Measurements from ENCODE around the gene TXN.

Gene TXN

DNA sequence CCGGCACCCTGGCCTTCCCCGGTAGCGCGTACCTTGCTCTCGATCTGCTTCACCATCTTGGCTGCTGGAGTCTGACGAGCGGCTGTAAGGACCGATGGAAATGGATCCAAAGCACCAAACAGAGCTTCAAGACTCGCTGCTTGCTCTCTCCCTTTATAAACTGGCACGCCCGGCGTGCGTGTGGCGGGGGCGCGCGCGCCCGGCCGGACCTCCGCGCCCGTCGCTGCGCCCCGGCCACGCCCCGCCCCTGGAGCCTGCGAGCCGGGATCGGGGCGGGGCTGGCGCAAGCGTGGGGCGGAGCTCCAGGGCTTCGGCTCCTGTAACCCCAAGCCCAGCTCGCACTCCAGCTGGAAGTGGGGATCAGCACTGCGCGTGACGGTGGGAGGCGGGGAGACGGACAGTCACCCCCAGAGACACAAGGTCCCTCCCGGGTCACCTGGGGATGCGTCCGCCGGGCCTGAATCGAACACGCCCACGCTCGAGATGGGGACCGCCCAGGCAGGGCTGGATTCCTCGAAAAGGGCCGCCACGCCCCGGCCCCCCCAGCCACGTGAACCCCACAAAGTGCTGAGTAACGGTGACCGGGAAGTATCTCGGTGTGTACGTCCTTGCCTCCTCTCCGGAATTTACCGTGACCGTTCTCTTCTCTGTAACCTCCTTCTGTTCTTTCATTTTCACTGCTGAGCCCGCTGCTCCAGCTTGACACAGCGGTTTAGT, at the start of gene TXN:
Gene TXN, minus strand, starts transcription at position 128 of the 717 bp plus-strand sequence. Its CDS starts 72 bp downstream, at position 56.
- peak; percentile 80 for DNase-seq

DNA sequence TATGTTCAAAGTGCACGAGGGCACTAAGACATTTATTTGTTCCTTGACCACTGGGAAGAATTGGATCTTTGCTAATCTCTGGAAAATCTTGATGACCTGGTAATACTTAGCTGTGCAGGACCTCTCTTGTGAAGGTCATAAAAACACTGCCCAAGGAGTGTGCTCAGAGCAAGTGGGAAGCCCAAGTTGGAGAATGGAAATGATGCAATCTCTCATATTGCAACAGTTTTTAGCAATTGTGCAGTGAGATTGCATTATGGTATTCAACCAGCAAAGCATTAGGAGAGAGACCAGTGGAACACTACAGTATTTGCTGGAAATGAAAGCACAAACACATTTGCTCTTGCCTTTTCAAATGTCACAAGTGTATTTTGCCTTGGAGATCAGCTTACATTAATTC, 46.8 kb upstream of the TXN start:
- DNase-seq, result no peak

DNA sequence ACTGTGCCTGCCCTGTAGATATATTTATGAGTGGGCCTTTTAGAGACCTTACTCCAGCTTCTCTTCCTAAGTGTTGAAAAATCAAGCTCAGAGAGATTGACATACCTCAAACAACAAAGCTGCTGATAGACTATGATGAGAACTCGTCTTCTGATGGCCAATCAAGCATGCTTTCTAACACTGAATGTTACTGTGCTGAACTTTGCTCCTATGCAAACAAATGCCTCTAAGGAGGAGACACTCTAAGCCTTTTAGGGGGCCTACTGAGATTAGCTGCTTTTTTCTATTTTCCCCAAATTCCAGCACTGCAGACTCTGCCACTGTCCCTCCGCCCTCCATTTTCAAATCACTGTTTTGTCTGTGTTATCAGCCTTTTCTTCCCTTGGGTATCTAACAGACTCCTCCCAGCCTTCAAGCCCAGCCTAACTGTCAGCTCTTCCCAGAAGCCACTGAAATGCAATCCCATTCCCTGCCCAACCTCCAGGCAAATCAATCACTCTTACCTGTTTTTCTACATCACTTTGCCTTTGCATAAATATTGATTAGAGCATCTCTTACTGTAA, 41.8 kb upstream of the TXN start:
- DNase-seq, result no peak

DNA sequence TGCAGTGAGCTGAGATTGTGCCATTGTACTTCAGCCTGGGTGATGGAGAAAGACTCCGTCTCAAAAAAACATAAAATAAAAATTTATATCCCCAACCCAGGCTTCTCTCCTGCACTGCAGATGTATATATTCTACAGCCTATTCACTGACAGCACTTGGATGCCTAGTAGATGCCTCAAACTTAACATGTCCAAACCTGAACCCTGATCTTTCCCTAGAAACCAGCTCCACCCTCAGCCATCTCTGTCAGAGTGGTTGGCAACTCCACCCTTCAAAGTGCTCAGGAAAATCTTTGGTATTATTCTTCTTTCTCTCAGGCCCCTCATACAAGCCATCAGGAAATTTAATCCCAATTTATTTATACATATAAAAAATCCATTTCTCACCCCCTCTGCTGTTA, 36.9 kb upstream of the TXN start:
- DNase-seq, result no peak

DNA sequence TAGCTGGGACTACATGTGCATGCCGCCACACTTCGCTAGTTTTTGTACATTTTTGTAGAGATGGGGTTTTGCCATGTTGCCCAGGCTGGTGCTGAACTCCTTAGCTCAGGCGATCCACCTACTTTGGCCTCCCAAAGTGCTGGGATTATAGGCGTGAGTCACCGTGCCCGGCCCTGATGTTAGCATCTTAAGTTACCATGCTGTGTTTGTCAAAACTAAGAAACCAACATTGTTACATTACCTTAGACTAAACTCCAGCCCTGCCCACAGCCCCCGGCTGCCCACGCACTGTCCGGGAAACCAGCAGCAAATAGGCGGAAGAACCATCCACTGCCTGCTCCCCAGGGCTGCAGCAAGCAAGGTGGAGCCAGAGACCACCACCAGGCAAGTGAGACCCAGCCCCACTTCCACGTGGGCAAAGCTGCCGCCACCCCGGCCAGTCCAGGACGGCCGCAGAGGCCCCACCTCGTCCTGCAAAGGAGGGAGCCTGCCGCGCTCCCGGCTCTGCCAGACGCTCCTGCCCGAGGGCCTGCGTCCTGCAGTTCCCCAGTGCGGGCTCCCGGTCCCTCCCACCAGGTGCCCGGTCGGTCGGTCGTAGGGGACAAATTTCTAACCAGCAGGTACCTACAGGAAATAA, 35.7 kb upstream of the TXN start:
- DNase-seq, result no peak

DNA sequence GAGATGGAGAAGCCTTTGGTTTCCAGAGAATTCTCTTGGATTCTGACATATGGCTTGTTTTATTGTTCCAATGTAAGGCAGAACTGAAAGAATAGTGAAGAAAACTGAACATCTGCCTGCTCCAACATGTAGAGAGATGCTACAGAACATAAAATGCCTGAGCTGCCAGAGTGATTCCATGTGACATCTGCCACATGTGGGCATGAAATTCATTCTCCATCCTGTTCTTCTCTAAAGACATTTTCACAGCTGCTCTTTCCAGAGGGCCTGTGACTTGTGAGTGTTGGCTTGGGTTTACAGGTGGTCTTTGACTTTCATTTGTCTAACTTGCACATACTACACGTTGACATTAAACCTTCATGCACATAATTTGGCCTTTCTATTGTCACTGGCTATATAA, 33.7 kb upstream of the TXN start:
- DNase-seq, result no peak

DNA sequence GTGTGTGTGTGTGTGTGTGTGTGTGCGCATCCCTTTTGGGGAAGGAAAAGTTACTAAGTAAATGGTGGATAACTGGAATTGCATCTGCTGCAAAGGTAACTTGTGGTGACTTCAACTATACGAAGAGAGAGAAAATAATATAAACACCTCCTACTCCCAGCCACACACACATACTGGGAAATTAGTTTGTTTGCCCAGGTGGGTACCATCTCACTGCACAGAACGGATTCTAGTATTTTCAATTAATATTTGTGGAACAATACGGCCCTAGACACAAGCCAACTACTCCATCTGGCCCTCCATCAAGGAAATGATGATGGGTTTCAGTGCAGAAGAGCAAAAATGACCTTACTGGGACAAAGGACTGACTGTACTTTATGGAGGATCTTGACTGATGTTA, 32.2 kb upstream of the TXN start:
- no peak for DNase-seq

DNA sequence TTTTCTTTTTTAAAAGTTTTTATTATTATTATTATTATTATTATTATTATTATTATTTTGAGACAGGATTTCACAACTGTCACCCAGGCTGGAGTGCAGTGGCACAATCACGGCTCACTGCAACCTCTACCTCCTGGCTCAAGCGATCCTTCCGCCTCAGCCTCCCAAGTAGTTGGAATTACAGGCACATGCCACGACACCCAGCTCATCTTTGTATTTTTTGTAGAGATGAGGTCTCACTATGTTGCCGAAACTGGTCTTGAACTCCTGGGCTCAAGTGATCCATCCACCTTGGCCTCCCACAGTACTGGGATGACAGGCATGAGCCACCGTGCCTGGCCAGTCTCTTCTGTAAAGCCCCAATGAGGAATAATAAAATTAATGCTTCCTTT, 31.0 kb upstream of the TXN start:
- DNase-seq, result no peak

DNA sequence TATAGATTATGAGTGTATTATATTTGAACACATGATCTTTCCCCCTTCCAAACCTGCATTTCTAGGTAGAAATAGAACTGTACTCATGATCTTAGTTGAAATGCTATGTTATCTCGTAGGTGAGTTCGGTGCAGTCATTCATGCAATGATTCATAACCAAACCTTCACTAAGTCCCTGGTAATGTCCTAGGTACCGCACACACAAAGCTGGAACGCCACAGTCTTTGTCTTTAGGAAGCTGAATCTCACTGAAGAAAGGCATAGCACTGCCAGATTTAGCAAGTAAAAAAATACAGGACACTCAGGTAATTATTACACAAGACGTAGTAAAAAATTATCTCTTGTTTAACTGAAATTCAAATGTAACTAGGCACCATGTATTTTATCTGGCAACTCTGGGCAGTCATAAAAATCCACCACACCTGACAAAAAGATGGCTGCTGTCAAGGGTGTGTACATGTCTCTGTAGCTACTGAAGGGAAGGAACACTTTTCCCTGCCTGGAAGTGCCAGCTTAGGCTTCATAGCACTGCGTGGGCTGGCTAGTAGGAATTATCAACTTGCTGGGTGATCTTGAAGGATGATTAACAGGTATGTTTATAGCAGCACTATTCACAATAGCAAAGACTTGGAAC, 28.0 kb upstream of the TXN start:
- no peak for DNase-seq

DNA sequence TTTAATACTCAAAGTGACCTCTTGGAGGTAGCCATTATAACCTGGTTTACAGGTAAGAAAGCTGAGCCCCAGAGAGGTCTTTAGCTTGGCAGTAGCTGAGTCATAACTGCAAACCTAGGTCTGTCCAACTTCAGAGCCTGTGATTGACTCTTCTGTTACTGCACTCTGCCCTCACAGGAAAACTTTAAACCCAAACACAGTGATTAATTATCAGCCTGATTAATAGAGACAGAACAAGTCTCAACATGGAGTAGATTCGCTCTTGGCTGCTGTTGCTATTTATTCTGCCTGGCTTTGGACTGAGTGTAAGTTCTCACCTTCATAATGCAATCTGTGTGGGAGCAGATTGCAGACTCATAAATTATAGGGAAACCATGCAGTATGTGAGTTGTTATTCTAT, 27.4 kb upstream of the TXN start:
- no peak for DNase-seq

DNA sequence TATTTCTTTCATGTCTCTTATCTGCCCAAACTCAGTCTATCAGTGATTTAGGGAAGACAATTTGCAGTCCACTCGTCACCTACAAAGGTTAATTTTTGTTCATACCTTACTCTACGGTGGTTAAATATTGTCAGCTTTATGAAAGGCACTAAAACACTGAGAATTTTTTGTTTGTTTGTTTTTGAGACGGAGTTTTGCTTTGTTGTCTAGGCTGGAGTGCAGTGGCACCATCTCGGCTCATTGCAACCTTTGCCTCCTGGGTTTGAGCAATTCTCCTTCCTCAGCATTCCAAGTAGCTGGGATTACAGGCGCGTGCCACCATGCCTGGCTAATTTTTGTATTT, 26.4 kb upstream of the TXN start:
- no peak for DNase-seq

DNA sequence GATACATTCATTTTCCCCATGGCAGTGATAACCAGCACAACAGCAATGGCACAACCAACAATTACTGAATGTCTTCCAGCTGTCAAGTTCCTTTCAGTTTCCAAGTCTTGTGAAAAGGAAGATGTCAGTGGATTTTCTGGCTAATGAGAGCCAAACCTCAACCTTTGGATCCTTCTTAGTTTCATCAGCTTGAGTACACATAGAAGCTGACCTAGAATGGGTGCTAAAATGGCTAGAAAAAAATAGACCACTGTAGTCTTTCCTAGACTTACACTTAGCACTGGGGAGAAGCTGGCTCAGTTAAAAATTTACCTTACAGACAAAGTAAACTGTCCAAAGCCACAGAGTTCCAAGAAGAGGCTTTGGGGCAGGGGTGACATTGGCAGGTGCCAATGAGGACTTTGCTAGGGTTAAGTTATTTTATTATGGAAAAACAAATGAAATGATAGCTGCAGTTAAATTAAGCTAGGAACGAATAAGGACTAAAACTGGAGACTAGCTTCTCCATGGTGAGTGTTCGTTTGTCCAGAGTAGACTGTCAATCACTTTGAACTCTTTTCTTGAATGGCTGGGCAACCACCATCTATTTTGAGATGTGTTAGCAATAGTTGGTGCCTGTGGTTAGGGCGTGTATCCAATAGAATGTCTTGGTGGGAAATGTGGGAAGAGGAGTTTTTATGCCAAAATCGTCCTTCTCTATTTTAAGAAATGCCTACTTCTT, 25.9 kb upstream of the TXN start:
- DNase-seq, result no peak

DNA sequence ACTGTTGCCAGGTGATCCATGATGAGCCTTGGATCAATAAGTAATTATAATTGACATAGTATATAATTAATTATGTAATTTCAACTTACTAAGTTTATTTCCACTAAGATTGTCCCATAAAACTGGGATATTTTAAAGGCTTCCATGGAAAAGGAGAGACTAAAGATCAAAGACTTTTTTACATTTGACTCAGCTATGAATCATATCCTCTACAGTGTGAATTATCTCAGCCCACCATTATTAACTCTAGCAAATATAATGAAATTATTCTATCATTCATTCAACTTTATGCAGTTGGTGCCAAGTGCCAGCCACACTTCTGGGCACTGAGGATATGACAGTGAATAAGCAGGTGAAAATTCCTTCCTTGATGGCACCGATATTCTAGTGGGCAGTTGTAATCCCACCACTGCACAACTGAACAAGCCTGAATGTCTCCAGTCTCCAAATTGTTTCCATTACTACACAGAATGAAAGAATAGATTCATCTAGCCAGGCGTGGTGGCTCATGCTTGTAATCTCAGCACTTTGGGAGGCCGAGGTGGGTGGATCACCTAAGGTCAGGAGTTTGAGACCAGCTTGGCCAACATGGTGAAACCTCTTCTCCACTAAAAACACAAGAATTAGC, 21.9 kb upstream of the TXN start:
- no peak for DNase-seq

DNA sequence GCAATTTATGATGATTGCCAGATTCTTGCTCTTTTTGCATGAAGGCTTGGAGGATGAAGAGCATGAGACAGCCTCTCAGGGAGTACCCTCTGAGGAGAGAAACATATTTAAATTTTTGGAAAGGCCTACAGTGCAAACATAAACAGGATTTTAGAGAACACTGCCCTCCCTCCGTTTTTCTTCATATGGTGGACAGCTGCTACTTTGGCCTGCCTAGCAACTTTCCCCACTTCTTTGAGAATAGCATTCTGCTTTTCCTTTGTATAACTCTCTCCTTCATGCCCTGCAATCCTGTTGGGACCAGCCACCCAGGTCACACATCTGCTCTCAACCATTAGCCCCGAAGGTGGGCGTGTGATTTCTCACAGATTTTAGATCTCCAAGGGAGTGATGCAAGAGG, 20.5 kb upstream of the TXN start:
- DNase-seq, result no peak

DNA sequence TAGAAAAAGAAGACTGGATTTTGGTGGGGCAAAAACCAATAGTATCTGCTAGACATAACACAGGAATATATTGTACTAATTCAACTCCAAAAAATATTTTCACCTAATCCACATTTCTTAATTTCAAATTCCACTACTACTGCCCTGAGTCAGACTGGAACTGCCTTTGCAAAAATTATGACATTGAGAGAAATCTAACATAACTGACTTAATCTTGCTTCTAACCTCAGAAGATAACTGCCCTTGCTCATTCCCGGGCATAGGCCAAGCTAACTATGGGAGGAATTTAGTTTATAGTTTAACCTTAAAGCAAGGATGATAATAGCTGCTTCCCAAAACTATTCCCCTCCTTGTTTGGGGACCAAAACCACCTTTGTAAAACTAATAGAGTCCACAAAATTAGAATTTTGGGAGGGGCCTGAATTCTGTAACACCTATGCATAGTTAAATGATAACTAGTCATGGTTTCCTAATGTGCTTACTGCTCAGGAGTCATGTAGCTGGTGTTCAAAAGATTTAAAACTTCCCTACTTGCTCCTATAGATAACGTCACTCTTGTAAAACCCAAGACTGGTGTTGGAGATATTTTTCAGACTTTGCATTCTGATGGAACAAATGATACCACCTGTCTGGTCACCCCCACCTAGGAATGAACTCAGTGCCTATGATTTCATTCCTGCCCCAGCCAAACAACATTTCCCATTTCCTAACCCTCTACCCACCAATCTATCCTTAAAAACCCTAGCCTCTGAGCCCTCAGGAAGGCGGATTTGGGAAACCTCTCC, 14.1 kb upstream of the TXN start:
- no peak for DNase-seq

DNA sequence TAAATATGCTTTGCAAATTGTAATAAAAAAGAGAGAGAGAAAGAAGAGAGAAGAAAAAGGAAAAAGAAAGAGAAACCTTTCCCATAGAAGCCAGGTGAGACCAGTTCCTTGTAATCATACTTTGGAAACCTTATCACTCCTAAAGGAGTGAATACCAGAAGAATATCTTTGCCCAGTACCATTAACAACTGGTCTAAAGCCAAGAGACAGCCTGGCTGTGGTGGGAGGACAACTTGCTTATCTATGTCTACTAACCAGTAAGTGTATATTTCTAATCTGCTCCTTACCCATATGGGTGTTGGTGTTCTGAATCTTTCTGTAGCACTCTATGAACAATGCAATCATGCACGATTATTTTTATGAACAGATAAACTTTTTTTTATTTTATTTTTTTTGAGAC, 10.5 kb upstream of the TXN start:
- no peak for DNase-seq

DNA sequence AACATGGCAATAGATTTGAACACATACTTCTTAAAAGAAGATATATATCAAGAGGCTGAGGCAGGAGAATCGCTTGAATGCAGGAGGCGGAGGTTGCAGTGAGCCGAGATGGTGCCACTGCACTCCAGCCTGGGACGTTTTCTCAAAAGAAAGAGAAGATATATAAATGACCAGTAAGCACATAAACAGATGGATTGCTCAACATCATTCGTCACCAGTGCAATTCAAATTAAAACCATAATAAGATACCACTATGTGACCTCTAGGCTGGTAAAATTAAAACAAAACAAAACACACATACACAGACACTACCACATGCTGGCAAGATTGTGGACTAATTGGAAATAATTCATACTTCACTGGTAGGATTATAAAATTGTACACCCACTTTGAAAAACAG, 5.3 kb upstream of the TXN start:
- DNase-seq, result no peak

DNA sequence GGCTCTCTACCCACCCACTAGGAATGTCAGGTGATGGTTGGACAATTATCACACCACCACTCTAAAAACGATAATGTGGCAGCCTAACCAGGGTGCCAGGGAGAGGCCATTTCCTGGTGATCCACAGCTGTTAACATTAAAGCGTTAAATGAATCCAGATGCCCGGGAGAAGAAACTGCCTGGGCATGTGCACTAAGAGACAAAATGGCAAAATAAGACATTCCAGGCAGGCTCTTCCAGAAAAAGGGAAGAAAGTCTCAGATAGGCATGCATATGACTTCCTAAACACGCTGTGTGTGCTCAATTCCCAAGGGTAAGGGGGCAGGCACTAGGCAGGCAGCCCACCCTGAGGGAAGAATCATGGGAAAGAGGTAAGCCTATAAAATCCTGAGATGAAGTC, 4.6 kb upstream of the TXN start:
- no peak for DNase-seq

DNA sequence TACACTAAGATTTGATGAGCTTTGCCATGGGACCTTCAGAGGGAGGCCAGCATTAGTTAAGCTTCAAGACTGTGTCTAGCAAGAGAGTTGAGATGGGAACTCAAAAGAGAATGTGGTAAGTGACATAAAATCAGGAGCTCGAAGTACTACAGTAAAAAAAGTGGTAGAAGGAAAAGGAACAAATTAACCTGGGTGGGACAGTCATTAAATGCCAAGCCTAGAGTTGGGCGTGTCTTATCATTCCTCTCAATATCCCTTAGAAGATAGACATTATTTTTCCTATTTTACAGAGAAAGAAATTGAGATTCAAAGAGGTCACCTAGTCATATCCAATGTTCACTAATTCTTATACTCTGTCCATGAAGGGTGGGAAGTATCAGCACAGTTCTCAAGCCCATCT, 3.3 kb upstream of the TXN start:
- no peak for DNase-seq

DNA sequence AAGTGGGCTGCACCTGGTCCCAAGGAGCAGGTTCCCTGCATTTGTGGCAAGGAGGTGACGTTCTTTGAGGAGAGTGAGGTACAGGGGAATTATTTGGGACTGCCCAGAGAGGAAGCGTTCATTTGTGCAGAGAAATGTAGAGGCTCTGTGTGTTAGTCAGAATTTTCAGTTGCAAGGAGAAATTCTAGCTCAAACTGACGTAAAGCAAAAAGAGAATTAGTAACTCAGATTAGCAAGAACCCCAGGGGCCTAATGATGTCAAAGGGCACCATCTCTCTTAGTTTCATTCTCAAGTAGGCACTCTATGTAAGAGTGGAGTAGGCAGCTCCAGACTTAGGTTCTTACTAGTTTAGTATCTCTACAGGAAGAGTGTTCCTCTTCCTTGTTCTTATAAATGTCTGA, 2.4 kb upstream of the TXN start:
- no peak for DNase-seq

DNA sequence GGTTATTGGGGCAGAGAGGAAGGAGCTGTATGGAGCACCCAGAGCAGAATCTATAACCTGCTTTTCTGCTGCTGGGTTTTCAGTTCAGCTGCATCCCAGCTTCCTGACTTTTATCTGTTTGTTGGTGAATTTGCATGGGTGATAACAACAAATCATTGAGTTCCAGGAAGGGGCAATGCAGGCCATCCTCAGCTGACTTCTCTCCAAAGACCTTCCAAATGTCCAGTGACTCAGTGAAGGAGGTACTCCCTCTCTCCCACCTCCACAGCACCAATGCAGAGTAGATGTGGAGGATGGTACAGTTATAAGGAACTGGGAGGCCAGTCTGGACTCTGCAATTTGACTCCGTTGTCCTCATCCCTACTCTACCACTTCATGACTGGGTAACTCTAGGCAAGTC, 1.6 kb upstream of the TXN start:
- no peak for DNase-seq

DNA sequence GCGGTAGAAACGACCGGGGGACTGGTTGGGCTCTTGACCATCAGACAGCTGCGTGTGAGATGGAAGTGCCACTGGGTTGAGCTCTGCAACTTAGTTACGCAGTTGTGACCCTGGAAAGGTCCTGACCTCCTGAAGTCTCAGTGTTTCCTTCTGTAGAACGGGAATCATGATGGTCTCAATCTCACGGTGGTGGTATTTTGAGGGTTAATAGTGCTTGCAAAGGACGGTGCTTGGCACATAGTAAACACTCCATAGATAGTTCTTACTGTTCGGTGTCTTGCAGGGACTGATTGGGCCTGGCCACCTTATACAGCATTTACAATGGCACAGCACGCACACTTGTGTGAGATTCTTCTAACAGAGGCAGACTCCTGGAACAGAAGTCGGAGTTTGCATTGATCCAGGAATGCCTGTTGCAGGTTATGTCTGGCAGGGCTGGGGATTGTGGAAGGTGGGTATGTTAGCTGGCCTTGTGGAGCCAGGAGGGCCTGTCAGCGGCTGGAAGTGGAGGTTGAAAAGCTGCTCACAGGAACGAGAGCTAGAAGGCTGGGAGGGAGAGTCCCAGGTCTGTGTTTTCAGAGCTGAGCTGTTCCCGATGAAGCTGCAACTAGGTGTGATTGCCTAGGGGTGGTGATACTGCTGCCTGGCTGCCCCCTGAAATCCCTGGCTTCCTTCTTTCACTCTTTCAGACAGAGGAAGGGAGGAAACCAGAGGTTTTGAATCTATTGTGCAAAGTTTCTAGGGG, 962 bp upstream of the TXN start:
- DNase-seq, result no peak

All from DMS79 treated with DMSO at 0.1 percent for 48 hours (cell line).